Astrocyte (in vitro differentiated cells and primary cell): ENCODE measurements around the gene CORO2A.

Source experiments
- CTCF ChIP-seq: IDR thresholded peaks from 2 replicates; pipeline ENCODE4 v1.5.1; 2011; ENCODE audit warnings: low read depth, mild to moderate bottlenecking, inconsistent platforms, low read length, moderate library complexity; ENCODE audit not compliant: insufficient read depth
- EZH2 ChIP-seq: IDR thresholded peaks from 2 replicates; pipeline ENCODE4 v1.6.1; 2012; ENCODE audit warnings: mild to moderate bottlenecking, low read length, inconsistent platforms; ENCODE audit not compliant: insufficient read depth

- TF ChIP-seq CTCF = no peak
- TF ChIP-seq EZH2 = no peak
Observed at GRCh38 chr9:98210435-98210834, 18.0 kb upstream of the CORO2A start.
